ENCODE measurements around the gene BCL11B. TPM values are rescaled to one million over a fixed set of nuclear protein-coding genes. Genes with fewer than 3 reads are reported as not detected.
A peak's percentile ranks its signal among the peaks of the same experiment; 100 is the strongest.

BCL11B gene
- total and polyA plus RNA-seq, 2 experiments from 2014 or later = 0.28 to 3.2 TPM

DNA sequence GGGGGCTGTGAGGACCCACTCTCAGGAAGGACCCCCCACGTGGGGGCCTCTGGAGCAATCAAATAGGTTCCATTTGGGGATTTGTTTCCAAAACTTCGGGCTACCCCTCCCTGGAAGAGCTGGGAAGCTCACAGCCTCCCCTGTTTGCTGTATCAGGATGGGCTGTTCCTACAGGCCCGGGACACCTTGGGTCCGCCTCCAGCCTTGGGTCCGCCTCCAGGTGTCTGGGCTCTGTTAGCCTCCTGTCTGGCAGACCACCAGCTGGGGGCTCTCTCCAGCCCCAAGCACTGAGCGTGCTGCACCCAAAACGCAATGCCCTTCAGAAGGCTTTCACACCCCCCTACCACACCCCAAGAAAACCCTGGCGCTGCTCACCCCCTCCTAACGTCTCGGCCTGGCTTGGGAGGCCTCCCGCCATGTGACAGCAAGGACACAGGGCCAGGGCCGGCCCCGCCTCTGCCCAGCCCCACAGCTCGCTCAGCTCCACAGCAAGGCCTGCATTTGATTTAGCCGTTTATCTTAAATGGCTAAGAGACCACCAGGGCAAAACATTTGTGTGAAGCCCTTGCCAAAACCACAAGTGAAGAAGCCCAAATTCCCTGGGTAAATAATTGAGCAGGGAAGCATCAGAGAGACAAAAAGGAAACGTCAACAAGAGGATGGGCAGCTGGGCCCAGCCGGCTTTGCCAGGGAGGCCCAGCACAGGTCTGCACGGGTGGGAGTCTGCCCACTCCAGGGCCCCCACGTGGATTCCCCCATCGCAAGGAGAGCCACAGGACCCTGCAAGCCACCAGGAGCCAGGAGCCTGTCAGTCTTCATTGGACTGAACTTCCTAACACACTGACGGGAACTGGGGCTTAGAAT is 39.9 kb downstream of the BCL11B start:
- DNase-seq (ENCODE audit: low spot score) = peak; percentile 82
- Histone ChIP-seq H4K20me1 (ENCODE audit: insufficient read depth, poor library complexity, severe bottlenecking) (no peaks in the 10 kb centered on the region), H3K4me2 (peak overlapping the region; percentile 81), H3K27ac (peak overlapping the region; percentile 67), H3K9me2 (replicated peaks; ENCODE audit: insufficient read depth) (no peaks in the 10 kb centered on the region), H3K27me3 (no peaks in the 10 kb centered on the region), H2AFZ (peak overlapping the region; percentile 11), H3K4me3 (no peak overlapping the region), H3K36me3 (replicated peaks; ENCODE audit: insufficient read depth, low read depth) (no peaks in the 10 kb centered on the region), H3K79me2 (peaks cover 8% of the 10 kb centered on the region), H3K9me3 (ENCODE audit: low read depth) (no peaks in the 10 kb centered on the region), H3K4me1 (ENCODE audit: insufficient read depth) (peaks cover 39% of the 10 kb centered on the region)
- TF ChIP-seq EZH2phosphoT487 (IDR thresholded peaks at IDR 0.05; ENCODE audit: low read depth, severe bottlenecking, unreplicated experiment) (no peak), EZH2 (IDR thresholded peaks at IDR 0.05; ENCODE audit: borderline replicate concordance) (no peak)
- TF ChIP-seq, protein P1, sequence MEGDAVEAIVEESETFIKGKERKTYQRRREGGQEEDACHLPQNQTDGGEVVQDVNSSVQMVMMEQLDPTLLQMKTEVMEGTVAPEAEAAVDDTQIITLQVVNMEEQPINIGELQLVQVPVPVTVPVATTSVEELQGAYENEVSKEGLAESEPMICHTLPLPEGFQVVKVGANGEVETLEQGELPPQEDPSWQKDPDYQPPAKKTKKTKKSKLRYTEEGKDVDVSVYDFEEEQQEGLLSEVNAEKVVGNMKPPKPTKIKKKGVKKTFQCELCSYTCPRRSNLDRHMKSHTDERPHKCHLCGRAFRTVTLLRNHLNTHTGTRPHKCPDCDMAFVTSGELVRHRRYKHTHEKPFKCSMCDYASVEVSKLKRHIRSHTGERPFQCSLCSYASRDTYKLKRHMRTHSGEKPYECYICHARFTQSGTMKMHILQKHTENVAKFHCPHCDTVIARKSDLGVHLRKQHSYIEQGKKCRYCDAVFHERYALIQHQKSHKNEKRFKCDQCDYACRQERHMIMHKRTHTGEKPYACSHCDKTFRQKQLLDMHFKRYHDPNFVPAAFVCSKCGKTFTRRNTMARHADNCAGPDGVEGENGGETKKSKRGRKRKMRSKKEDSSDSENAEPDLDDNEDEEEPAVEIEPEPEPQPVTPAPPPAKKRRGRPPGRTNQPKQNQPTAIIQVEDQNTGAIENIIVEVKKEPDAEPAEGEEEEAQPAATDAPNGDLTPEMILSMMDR (IDR thresholded peaks at IDR 0.05; ENCODE audit: poor library complexity) = no peak
- WGBS (ENCODE audit: low lambda C conversion rate, missing lambda C conversion rate) = 25% methylated on average over 21 of the region's 21 CpGs

DNA sequence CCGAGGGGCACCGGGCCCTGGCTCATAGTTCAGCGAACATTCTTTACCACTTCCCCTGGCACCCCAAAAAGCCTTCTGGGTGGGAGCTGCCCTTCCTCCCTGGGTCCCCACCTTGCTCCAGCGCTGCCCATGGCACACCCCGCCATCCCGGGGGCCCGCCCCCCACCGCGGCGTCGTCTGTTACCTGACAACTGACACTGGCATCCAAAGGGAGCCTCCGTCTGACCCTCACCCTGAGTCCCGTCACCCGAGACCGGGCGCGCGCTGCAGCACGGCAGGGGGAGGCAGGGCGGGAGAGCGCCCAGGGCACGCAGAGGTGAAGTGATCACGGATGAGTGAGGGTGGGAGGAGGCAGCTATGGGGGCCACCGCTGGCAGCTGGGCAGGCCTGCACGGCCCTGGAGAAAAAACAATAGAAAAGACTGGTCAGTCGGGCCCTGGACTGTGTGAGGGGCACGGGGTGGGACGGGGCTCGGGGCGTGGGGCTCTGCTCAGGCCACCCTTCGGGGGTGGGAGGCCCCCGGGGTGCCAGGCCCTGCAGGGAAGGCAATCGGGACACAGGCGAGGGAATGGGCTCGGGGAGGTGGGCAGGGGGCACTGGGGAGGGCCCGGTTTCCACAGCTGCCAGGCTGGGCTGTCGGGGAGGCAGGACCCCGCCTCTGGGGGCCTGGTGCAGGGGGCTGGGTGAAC is 40.7 kb downstream of the BCL11B start:
- Histone ChIP-seq H3K9me3 (ENCODE audit: low read depth) (no peaks in the 10 kb centered on the region), H3K79me2 (peaks cover 8% of the 10 kb centered on the region), H3K27me3 (no peaks in the 10 kb centered on the region), H4K20me1 (ENCODE audit: insufficient read depth, poor library complexity, severe bottlenecking) (no peaks in the 10 kb centered on the region), H2AFZ (peak overlapping the region; percentile 11), H3K27ac (peak overlapping the region; percentile 67), H3K9me2 (replicated peaks; ENCODE audit: insufficient read depth) (no peaks in the 10 kb centered on the region), H3K4me3 (no peak overlapping the region), H3K36me3 (replicated peaks; ENCODE audit: insufficient read depth, low read depth) (no peaks in the 10 kb centered on the region), H3K4me1 (ENCODE audit: insufficient read depth) (peaks cover 45% of the 10 kb centered on the region), H3K4me2 (peak overlapping the region; percentile 81)
- no peak for TF ChIP-seq EZH2 (IDR thresholded peaks at IDR 0.05; ENCODE audit: borderline replicate concordance)
- no peak for TF ChIP-seq EZH2phosphoT487 (IDR thresholded peaks at IDR 0.05; ENCODE audit: low read depth, severe bottlenecking, unreplicated experiment)
- TF ChIP-seq, protein P1 (IDR thresholded peaks at IDR 0.05; ENCODE audit: poor library complexity) = no peak
- 11% methylated on average over 20 of the region's 38 CpGs for WGBS (ENCODE audit: low lambda C conversion rate, missing lambda C conversion rate)
- no peak for DNase-seq (ENCODE audit: low spot score)

DNA sequence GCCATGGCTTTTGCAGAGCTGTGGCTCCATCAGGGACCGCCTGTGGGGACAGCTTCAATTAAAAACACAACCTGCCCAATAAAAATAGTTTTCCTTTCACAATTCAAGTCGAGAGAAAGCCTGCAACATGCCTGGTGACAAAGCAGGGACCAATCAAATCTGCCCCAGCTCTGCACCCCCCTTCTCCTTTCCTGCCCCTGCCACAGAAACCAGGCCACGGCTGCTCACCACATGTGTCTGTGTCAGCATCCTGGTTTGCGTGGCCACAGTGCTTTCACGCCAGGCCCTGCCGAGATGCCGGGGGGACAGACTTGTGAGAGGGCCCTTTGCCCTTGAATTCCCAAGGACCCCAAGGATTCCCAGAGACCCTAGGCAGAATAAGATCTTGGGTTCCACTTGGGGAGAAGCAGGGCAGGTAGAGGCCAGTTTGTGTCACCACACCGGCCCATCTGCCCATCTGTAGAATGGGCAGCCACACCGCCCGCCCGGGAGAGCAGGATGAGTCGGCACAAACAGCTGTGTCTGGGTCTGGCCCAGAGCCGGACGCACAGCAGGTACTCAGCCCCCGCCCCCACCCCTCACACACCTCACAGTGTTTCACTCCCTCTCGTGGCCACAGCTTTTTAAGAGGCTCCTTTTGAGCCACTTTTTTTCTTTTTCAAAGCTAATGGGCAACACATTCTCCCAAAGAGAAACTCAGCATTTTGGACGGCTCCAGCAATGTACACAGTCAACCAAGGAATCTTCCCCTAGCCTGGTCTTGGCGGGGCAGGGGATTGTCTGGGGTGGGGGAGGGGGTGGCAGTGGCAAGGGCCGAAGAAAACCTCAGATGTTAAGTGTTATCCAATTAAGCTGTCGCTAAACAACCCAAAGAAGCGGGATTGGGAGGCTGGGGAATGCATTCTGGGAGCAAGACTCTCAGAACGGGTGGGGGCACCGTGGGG is 41.5 kb downstream of the BCL11B start:
- H3K27ac ChIP-seq = peak overlapping the region; percentile 67
- peak overlapping the region; percentile 81 for H3K4me2 ChIP-seq
- no peaks in the 10 kb centered on the region for H3K9me2 ChIP-seq (replicated peaks; ENCODE audit: insufficient read depth)
- peak overlapping the region; percentile 11 for H2AFZ ChIP-seq
- H3K9me3 ChIP-seq (ENCODE audit: low read depth) = no peaks in the 10 kb centered on the region
- peaks cover 51% of the 10 kb centered on the region for H3K4me1 ChIP-seq (ENCODE audit: insufficient read depth)
- no peaks in the 10 kb centered on the region for H4K20me1 ChIP-seq (ENCODE audit: insufficient read depth, poor library complexity, severe bottlenecking)
- no peak for TF ChIP-seq EZH2 (IDR thresholded peaks at IDR 0.05; ENCODE audit: borderline replicate concordance)
- TF ChIP-seq EZH2phosphoT487 (IDR thresholded peaks at IDR 0.05; ENCODE audit: low read depth, severe bottlenecking, unreplicated experiment) = no peak
- TF ChIP-seq, protein P1 (IDR thresholded peaks at IDR 0.05; ENCODE audit: poor library complexity) = peak; percentile 41
- peaks cover 8% of the 10 kb centered on the region for H3K79me2 ChIP-seq
- no peaks in the 10 kb centered on the region for H3K36me3 ChIP-seq (replicated peaks; ENCODE audit: insufficient read depth, low read depth)
- H3K4me3 ChIP-seq = no peak overlapping the region
- 49% methylated on average over 15 of the region's 23 CpGs for WGBS (ENCODE audit: low lambda C conversion rate, missing lambda C conversion rate)
- H3K27me3 ChIP-seq = no peaks in the 10 kb centered on the region
- peak; percentile 55 for DNase-seq (ENCODE audit: low spot score)
